Measurements from ENCODE around the gene VASH2. TPM values are rescaled to one million over a fixed set of nuclear protein-coding genes. Genes with fewer than 3 reads are reported as not detected.

Gene VASH2
- total and polyA plus RNA-seq, 2 experiments from 2014 or later: 0.06 TPM; not detected in 1

DNA sequence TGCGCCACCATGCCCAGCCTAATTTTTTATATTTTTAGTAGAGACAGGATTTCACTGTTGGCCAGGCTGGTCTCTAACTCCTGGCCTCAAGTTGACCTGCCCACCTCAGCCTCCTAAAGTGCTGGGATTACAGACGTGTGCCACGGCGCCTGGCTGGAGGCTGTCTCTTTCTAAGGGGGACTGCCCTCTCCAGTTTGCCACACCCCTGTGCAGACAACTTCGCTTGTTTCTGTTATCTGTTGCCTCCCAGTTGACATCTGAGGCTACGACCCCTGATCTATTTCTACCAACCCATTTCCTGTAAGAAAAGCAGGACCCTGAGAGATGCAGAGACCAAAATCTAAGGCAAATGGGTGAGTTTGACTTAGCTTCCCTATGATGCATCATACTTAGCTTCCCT lies 24.0 kb upstream of the VASH2 start:
- Histone ChIP-seq H3K9me3 (ENCODE audit: low read depth) (no peaks in the 10 kb centered on the region), H3K4me2 (ENCODE audit: unreplicated experiment) (no peak overlapping the region), H3K27ac (no peak overlapping the region), H3K9ac (no peak overlapping the region), H3K4me3 (no peak overlapping the region), H3K4me1 (ENCODE audit: insufficient read depth) (peaks cover 18% of the 10 kb centered on the region), H3K27me3 (replicated peaks; ENCODE audit: insufficient read depth) (peaks cover 13% of the 10 kb centered on the region), H3F3A (ENCODE audit: insufficient read depth) (peaks cover 10% of the 10 kb centered on the region; the same call in 1 of the 2 replicates), H3K9me2 (ENCODE audit: insufficient read depth) (no peaks in the 10 kb centered on the region), H3K79me2 (ENCODE audit: insufficient read depth) (no peaks in the 10 kb centered on the region), H3K36me3 (ENCODE audit: low read depth) (no peaks in the 10 kb centered on the region), H2AFZ (no peak overlapping the region), H4K20me1 (ENCODE audit: insufficient read depth) (no peaks in the 10 kb centered on the region)
- in situ Hi-C loops (cut with MboI): no loop called here
- 97 to 99% methylated on average over 6 of the region's 6 CpGs for WGBS, 2 experiments (ENCODE audit: low coverage in 1 of 2, low lambda C conversion rate in 2 of 2, missing lambda C conversion rate in 2 of 2)
- TF ChIP-seq EZH2 (IDR thresholded peaks at IDR 0.05; ENCODE audit: insufficient read depth, poor library complexity, severe bottlenecking) (no peak), EZH2phosphoT487 (IDR thresholded peaks at IDR 0.05; ENCODE audit: insufficient read depth, low read depth) (no peak)
- DNase-seq: no peak

DNA sequence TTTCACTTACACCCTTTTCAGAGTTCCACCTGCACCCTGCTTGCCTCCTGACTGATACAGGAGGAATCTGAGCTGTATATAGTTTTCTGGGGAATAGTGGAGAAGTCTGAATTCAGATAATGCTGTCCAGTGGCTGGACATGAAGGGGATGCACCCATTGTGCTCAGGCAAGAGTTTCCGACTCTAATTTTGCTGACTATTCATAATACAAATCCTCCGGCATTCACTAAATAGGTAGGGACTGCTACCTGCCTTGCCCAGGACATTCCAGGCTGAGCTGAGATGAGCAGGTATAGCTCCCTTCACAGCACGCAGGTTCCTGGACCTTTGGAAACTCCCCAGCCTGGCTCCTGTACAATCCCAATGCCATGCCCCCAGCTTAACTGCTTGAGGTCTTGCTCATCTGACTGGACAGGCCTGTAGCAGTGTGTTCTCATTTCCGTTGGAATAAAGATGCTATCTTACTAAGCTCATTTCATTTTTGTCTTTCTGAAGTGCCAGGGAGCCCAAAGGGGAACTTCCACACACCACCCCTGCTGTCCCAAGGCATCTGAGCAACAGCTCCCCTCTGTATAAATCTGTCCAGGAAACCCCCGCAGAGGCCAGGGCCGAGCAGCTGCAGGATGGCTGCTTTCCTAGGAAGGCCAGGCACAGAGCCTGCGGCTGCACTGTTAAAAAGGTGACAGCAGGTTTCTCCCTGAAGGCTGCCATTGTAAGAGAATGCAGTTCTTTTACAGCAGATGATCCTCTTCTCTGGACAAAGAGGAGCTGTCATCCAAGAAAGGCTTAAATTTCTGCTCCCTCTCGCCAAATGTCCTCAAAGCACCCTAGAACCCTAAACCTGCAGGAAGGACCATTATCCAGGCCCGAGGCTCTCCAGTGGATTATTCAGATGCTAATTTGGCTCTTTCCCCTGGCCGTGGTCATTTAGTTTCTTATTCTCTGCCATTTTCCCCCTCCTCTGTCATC lies 21.7 kb upstream of the VASH2 start:
- TF ChIP-seq EZH2 (IDR thresholded peaks at IDR 0.05; ENCODE audit: insufficient read depth, poor library complexity, severe bottlenecking) (no peak), EZH2phosphoT487 (IDR thresholded peaks at IDR 0.05; ENCODE audit: insufficient read depth, low read depth) (no peak)
- no peaks in the 10 kb centered on the region for H4K20me1 ChIP-seq (ENCODE audit: insufficient read depth)
- DNase-seq: peak; percentile 48
- H3K9me2 ChIP-seq (ENCODE audit: insufficient read depth): no peaks in the 10 kb centered on the region
- no peak overlapping the region for H2AFZ ChIP-seq
- peaks cover 10% of the 10 kb centered on the region; the same call in 1 of the 2 replicates for H3F3A ChIP-seq (ENCODE audit: insufficient read depth)
- H3K4me2 ChIP-seq (ENCODE audit: unreplicated experiment): no peak overlapping the region
- no peak overlapping the region for H3K4me3 ChIP-seq
- 53 to 55% methylated on average over 10 of the region's 10 CpGs for WGBS, 2 experiments (ENCODE audit: low coverage in 1 of 2, low lambda C conversion rate in 2 of 2, missing lambda C conversion rate in 2 of 2)
- no peaks in the 10 kb centered on the region for H3K9me3 ChIP-seq (ENCODE audit: low read depth)
- H3K79me2 ChIP-seq (ENCODE audit: insufficient read depth): no peaks in the 10 kb centered on the region
- in situ Hi-C loops (cut with MboI): no loop called here
- H3K27me3 ChIP-seq (replicated peaks; ENCODE audit: insufficient read depth): no peaks in the 10 kb centered on the region
- H3K36me3 ChIP-seq (ENCODE audit: low read depth): no peaks in the 10 kb centered on the region
- H3K27ac ChIP-seq: no peak overlapping the region
- H3K4me1 ChIP-seq (ENCODE audit: insufficient read depth): peaks cover 18% of the 10 kb centered on the region
- no peak overlapping the region for H3K9ac ChIP-seq

DNA sequence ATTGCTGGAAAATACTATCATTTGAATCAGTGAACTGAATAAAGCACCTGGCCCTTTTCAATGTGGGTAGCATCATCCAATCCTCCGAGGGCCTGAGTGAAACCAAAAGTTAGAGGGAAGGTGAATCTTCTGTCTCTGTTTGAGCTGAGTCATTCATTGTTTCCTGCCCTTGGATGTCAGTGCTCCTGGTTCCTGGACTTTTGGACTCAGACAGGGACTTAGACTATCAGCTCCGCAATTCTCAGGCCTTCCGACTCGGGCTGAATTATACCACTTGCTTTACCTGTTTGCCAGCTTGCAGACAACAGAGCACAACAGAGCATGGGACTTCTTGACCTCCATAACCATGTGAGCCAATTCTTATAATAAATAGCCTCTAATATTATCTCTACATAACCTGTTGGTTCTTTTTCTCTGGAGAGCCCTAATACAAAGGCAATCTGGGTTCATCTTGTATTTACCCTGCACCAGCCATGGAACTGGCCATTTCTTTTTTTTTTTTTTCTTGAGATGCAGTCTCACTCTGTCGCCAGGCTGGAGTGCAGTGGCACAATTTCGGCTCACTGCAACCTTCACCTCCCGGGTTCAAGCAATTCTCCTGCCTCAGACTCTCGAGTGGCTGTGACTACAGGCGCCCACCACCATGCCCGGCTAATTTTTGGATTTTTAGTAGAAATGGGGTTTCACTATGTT lies 19.2 kb upstream of the VASH2 start:
- TF ChIP-seq EZH2phosphoT487 (IDR thresholded peaks at IDR 0.05; ENCODE audit: insufficient read depth, low read depth) (no peak), EZH2 (IDR thresholded peaks at IDR 0.05; ENCODE audit: insufficient read depth, poor library complexity, severe bottlenecking) (no peak)
- H3K36me3 ChIP-seq (ENCODE audit: low read depth): no peaks in the 10 kb centered on the region
- H3K4me3 ChIP-seq: no peak overlapping the region
- no peak overlapping the region for H3K9ac ChIP-seq
- peaks cover 5% of the 10 kb centered on the region; the same call in 1 of the 2 replicates for H3K27me3 ChIP-seq (replicated peaks; ENCODE audit: insufficient read depth)
- no peaks in the 10 kb centered on the region for H3F3A ChIP-seq (ENCODE audit: insufficient read depth)
- H3K27ac ChIP-seq: no peak overlapping the region
- DNase-seq: no peak
- no peaks in the 10 kb centered on the region for H3K9me3 ChIP-seq (ENCODE audit: low read depth)
- no peaks in the 10 kb centered on the region for H3K9me2 ChIP-seq (ENCODE audit: insufficient read depth)
- H2AFZ ChIP-seq: no peak overlapping the region
- H4K20me1 ChIP-seq (ENCODE audit: insufficient read depth): no peaks in the 10 kb centered on the region
- H3K4me2 ChIP-seq (ENCODE audit: unreplicated experiment): no peak overlapping the region
- in situ Hi-C loops (cut with MboI): no loop called here
- H3K79me2 ChIP-seq (ENCODE audit: insufficient read depth): no peaks in the 10 kb centered on the region
- WGBS, 2 experiments (ENCODE audit: low coverage in 1 of 2, low lambda C conversion rate in 2 of 2, missing lambda C conversion rate in 2 of 2): 72 to 73% methylated on average over 10 of the region's 10 CpGs
- H3K4me1 ChIP-seq (ENCODE audit: insufficient read depth): no peaks in the 10 kb centered on the region

DNA sequence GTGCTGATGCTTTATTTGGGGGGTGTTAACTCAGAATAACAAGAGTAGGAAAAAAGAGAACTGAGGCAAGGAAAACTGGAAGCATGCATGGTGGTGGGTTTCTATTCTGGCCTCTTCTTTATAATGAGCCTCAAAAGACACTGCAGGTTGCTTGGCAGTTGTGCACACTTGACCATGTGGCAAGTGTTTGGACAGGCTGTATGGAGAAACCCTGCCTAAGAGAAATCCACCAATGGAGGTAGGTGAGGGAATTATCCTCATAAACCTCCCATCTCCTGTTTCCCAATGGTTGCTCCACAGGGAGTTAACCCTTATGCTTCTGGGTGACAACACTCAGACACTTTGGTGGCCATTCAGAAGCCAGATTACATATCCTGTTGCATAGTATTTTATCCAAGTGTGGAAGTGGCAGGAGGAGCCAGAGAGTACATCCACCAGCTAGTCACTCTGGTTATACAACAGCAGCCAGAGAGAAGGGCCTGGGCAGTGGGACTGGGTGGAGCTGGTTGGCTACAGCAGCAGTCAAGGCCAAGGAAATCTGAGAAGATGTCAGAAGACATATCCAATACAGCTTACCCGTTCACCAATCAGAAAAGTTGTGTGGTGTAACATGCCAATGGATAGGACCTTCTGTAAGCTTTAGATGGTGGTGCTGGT lies 16.4 kb upstream of the VASH2 start:
- Histone ChIP-seq H3K9ac (no peak overlapping the region), H3K79me2 (ENCODE audit: insufficient read depth) (no peaks in the 10 kb centered on the region), H3K9me3 (ENCODE audit: low read depth) (no peaks in the 10 kb centered on the region), H3K9me2 (ENCODE audit: insufficient read depth) (no peaks in the 10 kb centered on the region), H2AFZ (no peak overlapping the region), H3K27ac (no peak overlapping the region), H3K4me2 (ENCODE audit: unreplicated experiment) (no peak overlapping the region), H3K4me1 (ENCODE audit: insufficient read depth) (no peaks in the 10 kb centered on the region), H3K36me3 (ENCODE audit: low read depth) (no peaks in the 10 kb centered on the region), H3K27me3 (replicated peaks; ENCODE audit: insufficient read depth) (peaks cover 5% of the 10 kb centered on the region; the same call in 1 of the 2 replicates), H4K20me1 (ENCODE audit: insufficient read depth) (no peaks in the 10 kb centered on the region), H3F3A (ENCODE audit: insufficient read depth) (no peaks in the 10 kb centered on the region), H3K4me3 (no peak overlapping the region)
- no peak for DNase-seq
- 0 to 7% methylated on average over 1 of the region's 1 CpG for WGBS, 2 experiments (ENCODE audit: low coverage in 1 of 2, low lambda C conversion rate in 2 of 2, missing lambda C conversion rate in 2 of 2)
- in situ Hi-C loops (cut with MboI): no loop called here
- no peak for TF ChIP-seq EZH2 (IDR thresholded peaks at IDR 0.05; ENCODE audit: insufficient read depth, poor library complexity, severe bottlenecking)
- no peak for TF ChIP-seq EZH2phosphoT487 (IDR thresholded peaks at IDR 0.05; ENCODE audit: insufficient read depth, low read depth)

All from GM23248 (cell line).